Measurements from ENCODE around the gene PANK4.
"Not testable (repeated sequence)": the region's sequence is repeated elsewhere in the genome, so short reads cannot be mapped to it uniquely, and the experiment has no call there.

Gene PANK4

DNA sequence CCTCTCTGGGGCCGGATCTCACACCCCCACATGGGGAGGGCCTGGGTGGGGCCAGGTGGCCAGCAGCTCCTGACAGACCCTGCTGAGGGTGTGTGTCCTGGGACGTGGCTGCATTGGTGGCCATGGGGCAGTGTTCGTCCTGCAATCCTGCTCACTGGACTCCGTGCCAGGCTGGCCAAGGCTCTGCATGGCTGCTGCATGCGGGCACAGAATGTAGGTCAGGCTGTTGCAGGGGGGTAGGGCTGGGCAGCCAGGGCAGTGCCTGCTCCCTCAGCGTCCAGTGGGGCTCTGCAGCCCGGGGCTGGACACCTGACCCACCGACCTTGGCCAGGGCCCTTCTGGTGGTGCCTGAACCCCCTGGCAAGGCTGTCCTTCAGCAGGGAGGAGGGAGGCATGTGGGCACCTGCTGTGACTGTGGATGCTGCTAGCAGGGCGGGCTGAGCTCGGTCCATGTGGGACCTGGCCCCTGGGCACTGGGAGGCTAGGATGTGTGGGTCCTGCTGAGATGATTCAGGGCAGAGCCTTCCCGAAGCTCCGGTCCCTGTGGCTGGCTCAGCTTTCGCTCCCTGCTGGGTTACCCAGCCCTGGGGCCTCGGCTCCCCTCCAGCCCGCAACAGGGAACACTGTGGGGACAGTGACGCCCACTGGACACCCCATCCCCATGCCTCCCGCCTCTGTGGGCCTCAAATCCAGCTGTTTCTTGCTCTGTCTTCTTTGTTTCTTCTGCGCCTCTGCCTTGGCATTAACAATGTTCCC is 65.2 kb downstream of the PANK4 start:
- no peak for DNase-seq (ENCODE audit: low read depth)

DNA sequence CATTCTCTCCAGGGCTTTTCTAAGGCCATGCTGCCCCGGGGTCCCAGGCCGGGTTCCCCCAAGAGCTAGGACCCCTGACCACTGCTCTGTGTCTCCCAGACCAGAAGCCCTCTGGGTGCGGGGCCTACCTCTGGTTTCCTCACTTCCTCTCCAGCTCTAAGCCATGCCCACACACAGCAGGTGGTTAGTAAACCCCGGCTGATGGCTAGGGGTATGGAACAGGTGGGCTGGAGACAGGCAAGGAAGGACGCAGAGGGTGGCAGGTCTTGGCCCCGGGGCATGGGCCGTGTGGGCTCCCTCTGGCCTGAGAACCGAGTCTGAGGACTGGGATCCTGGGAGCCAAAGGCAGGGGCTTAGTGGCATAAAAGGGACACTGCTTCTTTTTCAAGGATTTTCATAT is 66.2 kb downstream of the PANK4 start:
- DNase-seq (ENCODE audit: low read depth), result no peak

DNA sequence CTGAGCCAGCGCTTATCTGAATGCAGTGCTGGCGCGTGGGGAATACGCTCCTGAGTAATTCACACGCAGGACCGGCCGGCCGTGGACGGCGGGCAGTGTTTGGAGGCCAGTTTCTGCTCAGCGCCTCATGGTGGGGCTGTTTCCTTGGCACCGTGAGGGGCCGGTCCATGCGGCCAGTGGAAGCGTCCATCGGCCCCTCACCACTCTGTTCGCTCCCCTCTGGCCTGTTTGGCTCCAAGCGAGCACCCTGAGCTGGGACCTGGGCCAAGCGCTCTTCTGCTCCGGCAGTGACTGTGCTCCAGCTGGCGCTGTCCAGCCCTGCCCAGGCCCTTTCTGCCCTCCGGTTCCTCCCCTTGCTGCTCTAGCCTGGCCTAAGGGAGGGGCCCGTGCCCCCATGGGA is 66.6 kb downstream of the PANK4 start:
- DNase-seq (ENCODE audit: low read depth), result no peak

DNA sequence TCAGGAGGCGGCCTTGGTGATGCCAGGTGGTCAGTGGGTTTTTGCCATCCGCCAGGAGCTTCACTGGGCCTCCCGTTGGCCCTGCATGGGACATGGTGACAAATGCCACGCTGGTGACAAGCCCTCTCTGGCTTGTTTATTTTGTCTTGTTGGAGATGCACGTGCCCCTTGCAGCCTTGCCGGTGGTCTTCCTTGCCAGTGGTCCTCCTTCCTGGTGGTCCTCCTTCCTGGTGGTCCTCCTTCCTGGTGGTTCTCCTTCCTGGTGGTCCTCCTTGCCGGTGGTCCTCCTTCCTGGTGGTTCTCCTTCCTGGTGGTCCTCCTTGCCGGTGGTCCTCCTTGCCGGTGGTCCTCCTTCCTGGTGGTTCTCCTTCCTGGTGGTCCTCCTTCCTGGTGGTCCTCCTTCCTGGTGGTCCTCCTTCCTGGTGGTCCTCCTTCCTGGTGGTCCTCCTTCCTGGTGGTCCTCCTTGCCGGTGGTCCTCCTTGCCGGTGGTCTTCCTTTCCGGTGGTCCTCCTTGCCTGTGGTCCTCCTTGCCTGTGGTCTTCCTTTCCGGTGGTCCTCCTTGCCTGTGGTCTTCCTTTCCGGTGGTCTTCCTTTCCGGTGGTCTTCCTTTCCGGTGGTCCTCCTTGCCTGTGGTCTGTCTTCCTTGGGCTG is 67.2 kb downstream of the PANK4 start:
- DNase-seq (ENCODE audit: low read depth), result not testable (repeated sequence)

DNA sequence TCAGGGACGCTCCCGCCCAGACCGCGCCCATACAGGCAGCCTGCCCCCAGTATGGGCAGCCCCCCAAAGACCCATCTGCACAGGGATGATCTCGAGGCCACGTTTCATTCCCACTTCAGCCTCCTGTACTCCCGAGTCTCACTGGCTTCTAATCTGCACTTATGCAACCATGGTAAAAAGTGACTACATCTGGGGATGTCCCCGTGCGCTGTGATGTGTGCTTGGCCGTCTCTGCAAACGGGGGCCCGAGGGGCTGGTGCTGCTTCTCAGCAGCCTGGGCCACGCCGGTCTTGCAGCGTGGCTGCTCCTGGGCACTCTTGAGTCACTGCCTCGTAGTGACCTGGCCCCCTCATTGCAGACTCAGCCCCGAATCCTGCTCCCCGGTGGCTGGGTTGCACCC is 67.7 kb downstream of the PANK4 start:
- no peak for DNase-seq (ENCODE audit: low read depth)
